ENCODE results near the gene POLR2E. TPM values are rescaled to one million over a fixed set of nuclear protein-coding genes. Genes with fewer than 3 reads are reported as not detected.

The POLR2E gene
- total and polyA plus RNA-seq, 2 of the 8 experiments (the other 6 are each of a cell fraction or from before 2014, with no cell fraction given), result 281 to 381 TPM

- Histone ChIP-seq H3K9ac (replicated peaks in 1 of 4; ENCODE audit: extremely low read depth in 1 of 4, low read depth in 3 of 4, low read length in 3 of 4) (no peak overlapping the region), H3K4ac (replicated peaks; ENCODE audit: insufficient read length, low read depth, low read length) (no peak overlapping the region), H3K18ac (ENCODE audit: extremely low read depth, low read length) (no peak overlapping the region), H2AK5ac (ENCODE audit: low read depth, low read length) (no peak overlapping the region), H3K9me3 (ENCODE audit: insufficient read depth in 2 of 2, low read depth in 1 of 2, low read length in 1 of 2) (peaks cover 38 to 51% of the 10 kb centered on the region in 2 experiments), H3K4me3 (ENCODE audit: extremely low read depth in 1 of 4, insufficient read depth in 2 of 4, low read depth in 3 of 4, low read length in 4 of 4) (no peak overlapping the region), H3K79me1 (ENCODE audit: low read depth, low read length) (no peaks in the 10 kb centered on the region), H3K27ac (ENCODE audit: low read depth, low read length) (no peak overlapping the region), H4K8ac (ENCODE audit: extremely low read depth, insufficient read depth, low read length) (no peak overlapping the region), H3K4me2 (ENCODE audit: insufficient read depth in 1 of 2, low read depth in 2 of 2, low read length in 2 of 2) (no peak overlapping the region), H2AFZ (ENCODE audit: low read length) (no peak overlapping the region), H4K20me1 (replicated peaks in 1 of 2; ENCODE audit: control insufficient read depth in 1 of 2, insufficient read depth in 2 of 2, low read length in 2 of 2) (no peaks in the 10 kb centered on the region), H4K5ac (ENCODE audit: insufficient read length, low read depth, low read length) (no peak overlapping the region), H2BK120ac (replicated peaks; ENCODE audit: low read depth, low read length) (no peak overlapping the region), H3K56ac (replicated peaks; ENCODE audit: insufficient read length, low read depth, low read length) (no peak overlapping the region), H4K91ac (replicated peaks; ENCODE audit: insufficient read length, low read length) (no peak overlapping the region), H3K27me3 (replicated peaks in 1 of 4; ENCODE audit: control insufficient read depth in 3 of 4, extremely low read depth in 1 of 4, insufficient read depth in 3 of 4, low read length in 3 of 4) (no peaks in the 10 kb centered on the region; a peak in 1 of 7 replicates), H2BK5ac (ENCODE audit: low read depth, low read length) (no peak overlapping the region), H2BK15ac (ENCODE audit: low read length) (no peak overlapping the region), H3K79me2 (ENCODE audit: control insufficient read depth in 1 of 2, insufficient read depth in 2 of 2, low read length in 2 of 2) (no peaks in the 10 kb centered on the region), H3K36me3 (ENCODE audit: control insufficient read depth in 2 of 4, insufficient read depth in 4 of 4, low read length in 3 of 4) (peaks cover 0 to 49% (median 14%) of the 10 kb centered on the region in 4 experiments; a peak in 6 of 8 replicates), H3K23ac (ENCODE audit: insufficient read length) (no peak overlapping the region), H3K23me2 (ENCODE audit: low read depth, low read length) (peaks cover 3% of the 10 kb centered on the region; the same call in 1 of the 2 replicates), H2BK12ac (ENCODE audit: low read depth, low read length) (no peak overlapping the region), H2BK20ac (ENCODE audit: low read length) (no peak overlapping the region), H3K14ac (ENCODE audit: insufficient read length) (no peak overlapping the region), H3K4me1 (replicated peaks in 1 of 4; ENCODE audit: control insufficient read depth in 3 of 4, insufficient read depth in 4 of 4, low read length in 3 of 4) (no peaks in the 10 kb centered on the region)
- 93% methylated on average over 8 of the region's 14 CpGs; no CpG with 5 or more reads in 1 of the 2 experiments for WGBS, 2 experiments (ENCODE audit: extremely low coverage in 1 of 2, insufficient coverage in 1 of 2, insufficient read length in 1 of 2, insufficient replicate concordance in 2 of 2, low coverage in 1 of 2, low lambda C conversion rate in 2 of 2, missing lambda C conversion rate in 1 of 2)
- FAIRE-seq, result no peak
- ChIA-PET POLR2A (ENCODE audit: partially characterized antibody) (interaction anchor here (2.1 to 3.0 kb wide), 3 partner anchors 10 to 27 kb away, joined by 5 to 12 read pairs (median 10); no protein-coding TSS in a partner anchor), CTCF (ENCODE audit: partially characterized antibody) (interaction anchor here (0.9 kb wide), 1 partner anchor 10 kb away, joined by 4 read pairs; no protein-coding TSS in a partner anchor)
- DNase-seq (ENCODE audit: low read depth in 1 of 2, low spot score in 2 of 2), result no peak
- no peak for TF ChIP-seq POLR2AphosphoS5 (IDR thresholded peaks at IDR 0.05; ENCODE audit: low read depth, low read length)
- no peak for TF ChIP-seq RBBP5 (IDR thresholded peaks at IDR 0.05; ENCODE audit: borderline replicate concordance, low read depth, low read length)
- no peak for TF ChIP-seq CREB1 (IDR thresholded peaks at IDR 0.05)
- TF ChIP-seq ZNF274 (IDR thresholded peaks at IDR 0.05; ENCODE audit: borderline replicate concordance, extremely low read depth, low read length), result no peak
- no peak for TF ChIP-seq SIX5 (IDR thresholded peaks at IDR 0.05; ENCODE audit: low read depth, low read length)
- TF ChIP-seq RAD21 (IDR thresholded peaks at IDR 0.05 in 1 of 2, conservative IDR thresholded peaks at IDR 0.05 in 1 of 2; ENCODE audit: low read depth in 2 of 2, low read length in 2 of 2), result no peak
- no peak for TF ChIP-seq TAF7 (optimal IDR thresholded peaks at IDR 0.05; ENCODE audit: borderline replicate concordance, low read depth, low read length)
- no peak for TF ChIP-seq EZH2 (IDR thresholded peaks at IDR 0.05; ENCODE audit: low read depth, low read length, severe bottlenecking)
- TF ChIP-seq SAP30 (IDR thresholded peaks at IDR 0.05; ENCODE audit: insufficient read depth, insufficient replicate concordance, low read length), result no peak
- TF ChIP-seq KDM1A (IDR thresholded peaks at IDR 0.05; ENCODE audit: borderline replicate concordance, low read length), result no peak
These were observed 40.1 kb downstream of the POLR2E start for GRCh38 chr19:1055028-1055425.
